GM18517 (cell line): ENCODE measurements around the gene THTPA.

ENCODE experiments used
- ATAC-seq: cut with Tn5 transposase; IDR thresholded peaks from one replicate; pipeline ENCODE4 v1.9.1; 2021; ENCODE audit warnings: mild to moderate bottlenecking, moderate library complexity; ENCODE audit not compliant: unreplicated experiment

THTPA gene, protein sequence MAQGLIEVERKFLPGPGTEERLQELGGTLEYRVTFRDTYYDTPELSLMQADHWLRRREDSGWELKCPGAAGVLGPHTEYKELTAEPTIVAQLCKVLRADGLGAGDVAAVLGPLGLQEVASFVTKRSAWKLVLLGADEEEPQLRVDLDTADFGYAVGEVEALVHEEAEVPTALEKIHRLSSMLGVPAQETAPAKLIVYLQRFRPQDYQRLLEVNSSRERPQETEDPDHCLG

DNA sequence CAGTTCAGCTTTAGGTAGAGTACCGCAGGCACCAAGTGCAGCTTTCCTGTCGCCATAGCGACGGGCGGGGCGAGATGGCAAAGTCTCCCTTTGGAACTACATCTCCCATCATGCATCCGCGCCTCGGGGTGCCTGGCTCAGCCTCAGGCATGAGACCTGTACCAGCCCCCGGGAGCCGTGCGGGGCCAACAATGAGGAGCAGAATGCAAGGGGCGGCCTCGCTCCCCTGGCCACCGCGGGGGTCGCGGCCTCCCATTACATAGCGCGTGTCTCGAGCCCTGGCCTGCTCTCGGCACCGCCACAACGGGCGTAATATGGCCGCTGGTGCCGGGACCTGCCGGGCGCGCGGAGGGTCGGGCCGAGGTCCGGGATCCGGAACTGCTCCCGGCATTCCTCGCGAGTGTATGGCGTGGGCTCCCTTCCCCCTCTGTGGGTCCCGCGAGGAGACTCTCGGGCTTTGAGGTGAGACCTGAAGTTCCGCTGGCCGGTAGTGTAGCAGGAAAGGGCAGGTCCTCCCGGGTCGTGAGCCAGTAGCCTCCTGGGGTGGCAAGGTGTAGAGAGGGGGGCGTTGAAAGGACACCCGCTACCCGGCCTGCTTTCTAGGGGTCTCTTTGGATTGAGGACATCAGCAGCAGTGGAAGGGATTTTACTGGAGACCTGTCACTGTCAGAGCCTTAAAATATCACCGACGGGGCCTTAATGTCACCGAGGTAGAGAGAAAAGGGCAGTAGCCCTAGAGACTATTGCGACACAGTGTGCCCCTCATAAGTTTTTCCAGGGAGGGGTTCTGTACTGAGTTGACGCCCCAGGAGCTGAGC, at the start of gene THTPA:
Gene THTPA, plus strand, starts transcription at position 390 of the 818 bp plus-strand sequence. CDS start 487 bp downstream, outside the sequence.
- peak; percentile 88 for ATAC-seq

DNA sequence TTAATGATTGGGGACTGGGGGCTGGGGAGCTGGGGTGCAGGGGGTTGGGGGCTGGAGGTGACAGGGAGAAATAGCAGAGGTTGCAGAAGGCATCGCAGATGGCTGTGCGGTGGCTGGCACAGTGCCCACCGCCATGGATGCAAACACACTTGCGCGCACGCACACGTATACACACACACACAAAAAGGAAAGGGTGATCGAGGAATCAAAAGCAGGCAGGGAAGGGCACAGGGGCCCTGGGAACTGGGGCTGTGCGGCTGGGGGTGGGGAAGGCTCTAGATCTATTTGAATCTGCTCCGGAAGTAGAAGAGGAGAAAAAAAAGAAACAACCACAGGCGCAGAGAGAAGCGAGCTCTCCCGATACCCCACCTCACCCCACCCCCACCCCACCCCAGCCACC, 43.9 kb upstream of the THTPA start:
- ATAC-seq, result no peak

DNA sequence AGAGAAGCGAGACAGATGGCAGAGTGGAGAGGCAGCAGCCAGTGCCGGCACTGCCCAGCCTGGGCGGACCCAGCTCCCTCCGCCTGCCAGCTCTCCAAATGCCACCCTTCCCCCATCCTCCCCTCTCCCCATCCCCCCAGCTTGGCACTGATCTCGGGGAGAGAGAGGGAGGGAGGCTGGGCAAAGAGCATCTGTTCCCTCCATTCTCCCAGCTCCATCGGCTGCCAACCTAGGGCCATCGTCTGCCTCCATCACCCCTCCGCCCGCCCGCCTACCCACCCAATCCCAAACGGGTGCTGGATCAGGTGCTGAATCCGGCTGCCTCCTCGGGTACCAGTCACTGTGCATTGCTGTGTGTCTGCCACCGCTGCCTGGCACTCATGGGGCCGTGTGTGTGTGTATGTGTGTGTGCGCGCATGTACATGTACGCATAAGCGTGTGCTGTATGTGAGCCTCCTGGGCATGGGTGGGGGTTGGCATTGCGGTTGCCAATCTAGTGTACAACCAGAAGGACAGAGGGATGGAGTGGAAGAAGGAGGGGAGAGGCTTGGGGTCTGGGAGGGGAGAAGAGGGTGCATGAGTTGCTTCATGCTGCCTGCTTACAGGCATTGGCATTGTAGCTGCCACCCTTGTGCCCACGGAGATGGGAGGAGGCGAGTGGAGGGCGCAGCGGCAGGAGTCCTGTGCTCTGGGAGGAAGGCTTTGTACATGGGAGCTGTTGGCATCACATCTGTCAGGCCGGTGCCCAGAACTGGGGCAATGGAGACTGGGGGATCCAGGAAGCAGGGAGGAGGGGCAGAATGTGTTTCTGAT, 42.9 kb upstream of the THTPA start:
- no peak for ATAC-seq

DNA sequence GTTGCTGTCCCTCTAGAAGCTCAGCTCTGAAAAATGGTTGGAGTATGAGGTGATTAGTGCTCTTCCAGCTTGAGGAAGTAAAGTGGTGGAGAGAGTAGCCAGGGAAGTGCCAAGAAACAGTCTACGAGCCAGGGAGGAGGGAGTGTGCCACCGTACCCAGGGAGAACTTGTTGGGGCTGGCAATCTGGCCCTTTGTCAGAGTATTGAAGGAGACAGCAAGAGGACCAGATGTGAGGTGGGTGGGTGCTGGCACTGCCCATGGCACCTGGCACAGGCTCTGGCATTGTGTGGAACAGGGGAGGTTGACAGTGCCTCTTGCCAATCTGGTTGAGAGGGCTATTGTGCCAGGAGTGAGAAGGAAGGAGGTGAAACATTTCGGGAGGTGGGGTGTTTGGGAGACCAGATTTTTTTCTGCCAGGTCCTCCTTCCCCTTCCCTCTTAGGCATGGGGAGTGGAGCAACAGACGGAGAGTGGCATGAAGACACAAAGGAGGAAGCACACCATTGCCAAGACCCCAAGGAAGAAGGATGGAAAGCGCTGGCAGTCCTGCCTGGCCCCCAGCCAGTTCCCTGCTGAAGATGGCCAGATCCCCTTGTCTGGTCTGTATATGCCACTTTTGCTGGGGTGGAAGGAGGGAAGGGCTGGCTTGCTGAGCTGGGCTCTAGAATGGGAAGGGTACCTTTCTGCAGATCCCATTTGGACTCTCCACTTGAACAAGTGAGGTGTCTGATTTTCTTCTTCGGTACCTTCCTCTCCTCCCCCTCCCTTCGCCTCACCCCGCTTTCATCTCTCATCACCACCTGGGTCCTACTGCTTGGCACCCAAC, 42.0 kb upstream of the THTPA start:
- no peak for ATAC-seq

DNA sequence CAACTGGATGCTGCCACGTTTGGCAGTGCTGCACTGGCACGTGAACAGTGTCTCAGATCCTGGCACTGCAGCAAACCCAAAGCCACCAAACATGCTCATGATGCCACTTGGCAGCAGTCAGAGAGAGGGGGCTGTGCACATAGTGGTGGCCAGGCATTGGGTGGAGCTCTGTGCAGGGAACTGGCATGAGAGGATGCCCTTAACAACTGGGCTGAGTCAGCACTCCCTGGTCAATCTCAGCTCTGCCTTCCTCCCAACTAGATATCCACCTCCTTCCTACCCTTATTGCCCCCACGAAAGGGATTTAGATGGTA, 41.5 kb upstream of the THTPA start:
- no peak for ATAC-seq

DNA sequence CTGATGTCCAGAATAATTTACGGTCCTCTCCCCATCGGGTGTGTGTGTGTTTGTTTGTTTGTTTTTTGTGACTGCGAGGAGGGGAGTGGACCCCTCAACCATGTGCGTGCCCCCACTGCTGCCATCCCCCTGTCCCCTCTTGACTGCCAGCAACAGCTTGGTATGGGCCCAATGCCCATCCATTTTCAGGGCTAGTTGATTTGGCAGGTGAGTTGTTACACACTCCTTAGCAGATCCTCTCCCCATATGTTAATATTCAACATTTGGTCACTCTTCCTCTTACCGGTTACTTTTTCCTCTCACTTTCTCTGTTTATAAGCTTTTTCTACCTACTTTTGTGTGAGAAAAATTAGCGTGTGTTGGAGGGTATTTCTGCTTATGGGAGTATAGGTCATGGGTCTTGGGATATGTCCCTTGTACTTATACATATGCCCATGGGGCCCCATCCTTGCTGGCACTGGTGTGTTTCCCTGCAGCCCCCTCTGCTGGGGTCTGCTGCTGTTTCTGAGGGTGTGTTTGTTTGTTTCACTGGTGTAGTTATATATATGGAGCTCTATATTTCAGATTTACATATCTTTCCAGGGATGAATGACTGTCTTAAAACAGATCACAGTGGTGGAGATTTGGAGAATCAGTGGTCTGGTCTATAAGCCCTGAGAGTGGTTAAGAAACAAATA, 38.3 kb upstream of the THTPA start:
- no peak for ATAC-seq

DNA sequence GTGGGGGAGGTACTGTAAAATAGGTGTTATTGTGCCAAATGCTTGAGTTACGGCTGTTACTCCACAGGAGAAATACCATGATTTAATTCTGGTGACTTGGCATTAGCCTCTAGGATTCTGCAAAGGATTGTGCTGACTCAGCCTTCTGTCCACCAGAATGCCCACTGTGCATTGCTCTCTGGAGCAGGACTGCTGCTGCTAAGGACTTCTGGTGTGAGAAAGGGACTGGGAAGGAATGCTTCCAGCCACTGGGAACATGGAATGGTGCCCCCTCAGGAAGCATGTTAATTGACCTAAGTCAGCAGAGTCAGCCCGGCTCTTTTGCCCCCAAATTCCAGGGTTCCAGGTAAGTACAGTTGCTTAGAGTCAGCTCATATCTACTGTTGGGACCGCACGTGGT, 37.4 kb upstream of the THTPA start:
- no peak for ATAC-seq

DNA sequence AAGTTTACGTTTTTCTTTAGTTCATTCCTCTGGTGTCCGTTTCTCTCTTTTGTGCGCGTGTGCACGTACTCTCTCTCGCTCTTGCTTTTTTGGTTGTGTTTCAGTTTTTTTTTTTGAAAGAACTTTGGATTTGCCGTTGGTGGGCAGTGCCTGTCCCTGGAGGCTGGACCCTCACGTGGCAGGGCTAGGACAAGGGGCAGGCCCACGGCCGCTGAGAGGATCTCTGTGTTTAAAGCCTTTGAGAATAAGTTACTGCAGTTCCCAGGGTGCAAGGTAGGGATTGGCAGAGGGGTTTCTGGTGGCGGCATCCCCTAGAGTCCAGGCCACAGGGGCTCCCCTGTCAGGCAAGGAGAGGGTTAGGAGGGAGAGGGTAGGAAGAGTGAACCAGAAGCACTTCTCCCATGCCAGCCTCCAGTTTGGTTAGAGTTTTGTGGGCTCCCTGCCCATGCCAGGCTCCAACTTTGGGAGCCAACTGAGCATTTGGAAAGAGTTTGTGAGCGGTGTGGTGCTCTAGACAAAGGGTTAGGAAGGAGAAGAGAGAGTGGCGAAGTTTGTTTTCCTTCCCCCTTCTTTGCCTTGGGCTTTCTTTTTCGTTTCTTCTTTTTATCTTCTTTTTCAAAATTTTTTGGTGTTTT, 35.1 kb upstream of the THTPA start:
- no peak for ATAC-seq

DNA sequence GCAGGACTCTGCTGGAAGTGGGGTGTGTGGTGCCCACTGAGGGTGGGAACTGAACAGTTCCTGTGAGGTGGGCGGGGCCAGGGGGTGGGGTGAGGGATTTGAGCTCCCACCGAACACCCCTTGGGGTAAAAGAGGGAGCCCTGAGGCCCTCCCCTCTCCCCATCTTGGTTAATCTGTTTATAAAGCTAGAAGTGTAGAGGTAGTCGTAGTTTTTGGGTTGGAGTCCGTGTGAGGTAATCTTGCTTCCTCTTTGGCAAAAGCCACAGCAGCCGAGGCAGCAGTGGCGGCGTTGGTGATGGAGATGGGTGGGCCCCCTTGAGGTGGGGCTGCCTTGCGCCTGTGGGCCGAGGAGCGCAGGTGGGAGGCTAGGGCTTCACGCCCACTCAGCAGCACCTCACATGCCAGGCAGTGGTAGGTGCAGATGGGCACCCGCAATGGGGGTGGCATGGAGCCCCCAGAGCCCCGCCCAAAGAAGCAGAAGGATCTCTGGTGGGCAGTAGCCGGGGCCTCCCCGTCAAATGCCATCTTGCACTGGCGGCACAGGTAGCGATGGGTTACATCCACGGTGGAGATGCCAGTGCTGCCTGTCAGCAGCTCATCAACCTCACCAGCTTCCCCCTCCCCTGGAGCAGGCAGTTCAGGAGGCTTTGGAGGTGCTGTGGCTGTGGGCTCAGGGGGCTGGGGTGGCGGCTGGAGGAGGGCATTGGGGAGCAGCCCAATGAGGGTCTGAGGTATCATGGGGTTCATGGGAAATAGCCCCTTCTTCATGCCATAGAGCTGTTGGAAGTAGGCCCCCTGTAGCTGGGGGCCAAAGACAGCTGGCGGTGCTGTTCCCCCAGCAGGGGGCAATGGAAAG, 34.1 kb upstream of the THTPA start:
- no peak for ATAC-seq

DNA sequence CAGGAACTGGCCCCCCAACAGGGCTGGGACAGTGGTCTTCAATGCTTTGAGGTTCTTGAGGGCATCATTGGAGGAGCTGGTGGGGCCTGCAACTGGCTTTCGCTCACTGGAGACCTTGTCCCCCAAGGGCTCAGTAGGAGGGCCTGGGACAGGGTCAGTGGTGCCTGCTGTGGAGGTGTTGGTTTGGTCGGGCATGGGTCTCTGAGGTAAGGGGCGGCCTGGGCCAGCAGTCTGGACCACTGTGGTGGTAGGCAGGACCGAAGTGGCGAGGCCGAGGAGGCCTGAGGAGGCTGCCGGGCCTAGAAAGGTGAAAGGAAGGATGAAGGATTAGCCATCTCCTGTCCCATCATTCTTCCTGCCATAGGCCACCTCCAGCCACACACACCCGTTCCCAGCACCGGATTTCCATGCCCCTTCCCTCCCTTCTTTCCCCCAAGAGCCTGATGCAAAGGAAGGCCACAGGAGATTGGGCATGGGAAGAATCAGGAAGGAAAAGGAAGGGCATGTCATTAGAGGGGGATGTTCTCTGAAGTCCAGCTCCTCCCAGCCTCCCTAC, 33.4 kb upstream of the THTPA start:
- no peak for ATAC-seq

DNA sequence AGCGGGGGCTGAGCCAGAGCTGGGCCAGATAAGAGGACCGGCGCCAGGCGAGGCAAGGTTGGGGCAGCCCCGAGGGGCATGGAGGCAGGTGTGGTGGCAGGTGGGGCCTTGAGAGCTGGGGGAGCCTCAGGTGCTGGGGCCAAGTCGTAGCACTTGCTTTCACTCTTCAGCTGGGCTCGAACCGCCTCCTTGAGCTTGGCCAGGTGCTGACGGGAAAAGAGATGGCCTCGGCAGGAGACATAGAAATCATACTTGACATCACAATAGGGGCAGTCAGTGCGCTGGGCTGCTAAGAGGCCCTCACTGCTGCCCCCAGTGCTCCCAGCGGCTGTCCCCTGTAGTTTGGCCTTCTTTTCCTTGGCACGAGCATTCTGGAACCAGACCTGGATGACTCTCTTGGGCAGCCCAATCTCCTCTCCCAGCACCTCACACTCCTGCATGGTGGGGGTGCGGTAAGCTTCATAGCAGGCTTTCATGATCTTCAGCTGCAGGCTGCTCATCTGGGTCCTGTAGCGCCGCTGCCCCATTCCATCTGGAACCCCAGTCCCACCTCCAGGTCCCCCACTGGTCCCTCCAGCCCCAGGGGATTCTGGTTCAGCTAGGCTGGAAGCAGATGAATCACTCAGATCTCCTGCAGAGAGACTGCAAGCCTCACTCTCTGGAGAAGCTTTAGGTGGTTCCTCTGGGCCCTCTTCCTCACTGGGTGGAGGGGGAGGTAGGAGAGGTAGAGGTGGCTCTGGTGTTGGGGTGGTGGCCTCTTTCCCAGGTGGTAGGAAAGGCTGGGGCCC, 32.6 kb upstream of the THTPA start:
- ATAC-seq, result no peak

DNA sequence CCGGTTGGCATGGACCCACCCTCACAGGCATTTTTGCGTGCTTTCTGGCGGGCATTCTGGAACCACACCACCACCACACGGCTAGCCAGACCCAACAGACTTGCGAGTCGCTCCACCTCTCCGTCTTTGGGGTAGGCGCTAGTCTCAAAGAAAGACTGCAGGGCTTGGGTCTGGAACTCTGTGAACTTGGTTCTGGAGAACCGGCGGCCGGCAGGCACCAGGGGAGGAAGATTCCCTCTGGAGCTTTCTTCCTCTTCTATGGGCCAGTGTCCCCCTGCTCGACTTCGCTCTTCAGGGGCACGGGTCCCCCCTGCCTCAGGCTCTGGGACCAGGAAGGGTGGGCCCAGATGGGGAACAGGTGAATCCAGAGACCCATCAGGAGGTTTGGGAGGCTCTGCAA, 31.1 kb upstream of the THTPA start:
- ATAC-seq, result no peak

DNA sequence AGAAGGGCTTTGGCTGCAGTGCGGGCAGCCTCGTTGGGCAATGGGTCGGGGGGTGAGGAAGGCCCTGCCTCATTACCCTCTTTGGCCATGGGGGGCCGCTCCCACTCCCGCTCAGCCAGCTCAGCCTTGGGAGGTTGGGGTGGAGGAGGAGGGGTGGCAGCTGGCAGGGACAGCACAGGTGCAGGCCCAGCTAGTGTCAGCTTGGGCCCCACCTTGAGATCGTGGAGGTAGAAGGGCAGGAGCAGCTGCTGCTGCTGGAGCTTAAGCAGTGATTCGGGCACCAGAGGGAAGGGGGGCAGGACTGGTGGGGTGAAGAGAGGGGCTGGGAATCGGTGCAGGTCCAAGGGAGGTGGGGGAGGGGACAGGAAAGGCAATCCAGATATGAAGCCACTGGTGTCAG, 30.5 kb upstream of the THTPA start:
- ATAC-seq, result no peak

DNA sequence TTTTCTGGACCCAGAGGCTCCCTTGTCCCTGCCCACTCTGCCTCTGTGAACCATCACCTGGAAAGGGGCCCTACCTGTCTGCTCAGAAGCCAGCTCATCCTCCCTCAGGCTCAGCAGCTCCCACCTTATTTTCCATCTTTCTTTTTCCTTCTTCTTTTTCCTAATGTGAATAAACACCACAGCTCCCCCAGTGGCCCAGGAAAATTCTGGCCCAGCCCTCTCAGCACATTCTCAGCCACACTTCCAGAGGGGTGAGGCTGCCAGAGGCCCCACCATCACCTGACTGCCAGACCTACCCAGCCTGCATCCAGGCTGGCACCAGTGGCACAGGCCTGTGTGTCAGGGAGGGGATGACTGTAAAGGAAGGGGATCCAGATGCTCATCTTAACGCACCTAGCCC, 27.5 kb upstream of the THTPA start:
- ATAC-seq, result no peak

DNA sequence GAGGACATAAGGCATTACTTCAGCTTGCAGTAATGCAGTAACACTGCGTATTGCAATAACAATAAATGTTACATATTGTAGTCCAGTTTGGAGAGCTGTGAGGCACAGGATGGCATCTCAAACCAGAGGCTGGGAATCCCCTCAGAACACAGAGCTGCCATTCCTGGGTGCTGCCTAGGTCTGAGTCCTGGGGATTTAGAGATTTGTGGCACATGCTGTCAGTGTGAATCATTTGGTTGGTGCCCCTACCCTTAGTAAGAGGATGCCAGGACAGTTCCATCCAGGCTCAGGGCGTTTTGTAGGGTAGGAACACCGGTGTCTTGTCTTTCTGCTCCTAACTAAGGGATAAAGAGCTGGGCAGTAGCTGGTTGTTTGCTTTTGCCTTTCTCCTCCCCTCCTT, 27.1 kb upstream of the THTPA start:
- no peak for ATAC-seq

DNA sequence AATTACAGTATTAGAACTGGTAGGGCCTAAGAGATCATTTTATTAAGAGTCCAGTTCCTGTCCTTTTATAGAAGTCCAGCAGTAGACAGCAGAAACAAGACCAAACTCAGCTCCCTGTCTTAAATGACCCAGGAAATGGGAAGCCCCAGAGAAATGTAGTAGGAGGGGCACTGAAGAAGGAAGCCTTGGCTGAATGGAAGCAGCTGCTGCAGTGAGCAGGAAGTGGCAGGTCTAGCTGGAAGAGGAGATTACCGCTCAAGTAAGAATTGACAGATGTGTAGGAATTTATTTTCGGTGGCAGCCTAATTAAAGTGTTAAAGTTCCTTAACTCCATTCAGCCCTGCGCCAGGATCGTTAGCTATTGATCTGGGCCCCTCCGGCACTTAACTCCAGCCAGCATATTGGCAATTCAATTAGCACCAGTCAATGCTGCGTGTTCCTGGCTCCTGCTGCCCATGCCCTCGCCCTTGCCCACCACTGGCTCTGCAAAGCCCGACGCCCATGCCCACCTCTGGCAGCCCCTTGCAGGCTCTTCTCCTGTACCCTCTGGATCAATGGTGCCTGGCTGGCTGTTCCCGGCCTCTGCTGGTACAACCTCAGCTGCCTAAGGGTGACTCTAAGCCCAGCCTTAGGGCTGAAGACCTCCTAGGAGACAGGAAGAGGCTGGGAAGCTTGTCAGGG, 25.6 kb upstream of the THTPA start:
- no peak for ATAC-seq

DNA sequence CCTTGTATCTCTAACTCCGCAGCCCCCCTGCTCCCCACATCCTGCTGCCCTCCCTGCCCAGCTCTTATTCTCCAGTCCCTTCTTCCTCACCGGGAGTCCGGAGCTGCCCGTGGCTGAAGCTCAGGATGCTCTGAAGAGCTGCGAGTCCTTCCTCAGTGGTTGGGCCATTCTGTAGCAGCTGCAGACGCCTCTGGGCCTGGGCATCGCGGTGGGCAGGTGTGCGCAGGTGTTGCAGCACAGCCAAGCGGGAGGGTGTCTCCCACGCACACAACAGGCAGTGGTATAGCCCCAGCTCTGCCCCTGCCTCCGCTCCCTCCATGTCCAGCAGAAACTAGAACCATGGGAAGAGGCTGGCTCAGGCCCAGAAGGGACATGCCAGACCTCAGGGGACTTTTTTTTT, 24.7 kb upstream of the THTPA start:
- no peak for ATAC-seq
